Measurements from ENCODE around the gene ETFRF1.

DNA sequence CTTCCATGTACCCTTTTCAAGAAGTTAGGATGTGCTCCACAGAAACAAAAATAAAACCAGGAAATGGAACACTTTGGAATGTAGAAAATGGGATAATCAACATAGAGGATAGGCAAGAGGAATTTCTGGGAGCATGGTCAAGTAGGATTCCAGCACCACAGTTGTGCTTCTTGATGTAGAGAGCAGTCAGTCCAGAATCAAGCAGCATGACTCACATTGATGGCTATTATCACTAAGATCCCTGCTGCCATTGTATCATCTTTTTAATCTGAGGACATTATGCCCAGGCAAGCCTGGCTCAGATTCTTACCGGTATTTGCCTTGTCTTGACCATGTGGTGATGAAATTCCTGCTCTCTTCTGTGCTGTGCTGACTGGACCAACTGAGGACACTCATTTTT lies 5.7 kb downstream of the ETFRF1 start:
- TF ChIP-seq POLR2A (IDR thresholded peaks at IDR 0.05) = no peak
- TF ChIP-seq CTCF (IDR thresholded peaks at IDR 0.05) = no peak
